Panc1 (cell line): ENCODE results near the gene PLB1.

ENCODE experiments used
- CTCF ChIP-seq: fragments of 450-650 bp; IDR thresholded peaks from 2 replicates; pipeline ENCODE4 v1.5.1; 2017; ENCODE audit warnings: mild to moderate bottlenecking
- POLR2AphosphoS5 ChIP-seq: IDR thresholded peaks from 2 replicates; pipeline ENCODE4 v1.6.1; 2012; ENCODE audit warnings: mild to moderate bottlenecking, low read depth, low read length, moderate library complexity
- REST ChIP-seq, 2 experiments: IDR thresholded peaks; 2 replicates each; pipeline ENCODE4 v1.6.1; 2011 to 2012; ENCODE audit warnings: low read depth in 2 of 2, control low read depth in 1 of 2, low read length in 1 of 2, mild to moderate bottlenecking in 1 of 2, moderate library complexity in 1 of 2; ENCODE audit not compliant: insufficient read depth in 1 of 2
- SIN3A ChIP-seq: IDR thresholded peaks from 2 replicates; pipeline ENCODE4 v1.6.1; 2012; ENCODE audit warnings: low read depth, mild to moderate bottlenecking, low read length, moderate library complexity, borderline replicate concordance; ENCODE audit not compliant: insufficient read depth

DNA sequence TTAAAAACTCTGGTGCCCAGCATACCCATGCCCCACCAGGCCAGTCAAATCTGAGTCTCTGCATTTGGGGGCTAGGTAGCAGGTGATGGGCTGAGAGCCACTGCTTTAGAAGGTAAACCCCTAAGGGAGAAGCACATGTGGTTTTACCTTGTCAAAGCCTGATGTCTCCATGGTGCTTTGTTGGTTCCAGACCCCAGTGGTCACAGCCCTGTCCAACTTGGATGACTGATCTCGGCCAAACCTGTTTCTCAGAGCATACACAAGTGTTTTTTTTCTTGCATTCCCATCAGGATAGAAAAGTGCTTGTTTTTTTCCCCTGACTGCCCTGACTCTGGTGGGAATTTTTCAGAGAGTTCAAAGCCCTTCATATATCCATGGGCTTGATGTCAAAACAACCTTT lies 13.5 kb downstream of the PLB1 start:
- TF ChIP-seq SIN3A, result no peak
- no peak for TF ChIP-seq CTCF
- no peak for TF ChIP-seq POLR2AphosphoS5
- TF ChIP-seq REST (IDR thresholded peaks at IDR 0.05; ENCODE audit: insufficient read depth in 1 of 2, low read depth in 2 of 2, low read length in 1 of 2), result no peak
